ENCODE measurements around the gene PCNX2. TPM values are rescaled to one million over a fixed set of nuclear protein-coding genes. Genes with fewer than 3 reads are reported as not detected.

PCNX2 gene
- total RNA-seq, 2 donors from 2014 or later: 8.4 to 23.2 TPM

DNA sequence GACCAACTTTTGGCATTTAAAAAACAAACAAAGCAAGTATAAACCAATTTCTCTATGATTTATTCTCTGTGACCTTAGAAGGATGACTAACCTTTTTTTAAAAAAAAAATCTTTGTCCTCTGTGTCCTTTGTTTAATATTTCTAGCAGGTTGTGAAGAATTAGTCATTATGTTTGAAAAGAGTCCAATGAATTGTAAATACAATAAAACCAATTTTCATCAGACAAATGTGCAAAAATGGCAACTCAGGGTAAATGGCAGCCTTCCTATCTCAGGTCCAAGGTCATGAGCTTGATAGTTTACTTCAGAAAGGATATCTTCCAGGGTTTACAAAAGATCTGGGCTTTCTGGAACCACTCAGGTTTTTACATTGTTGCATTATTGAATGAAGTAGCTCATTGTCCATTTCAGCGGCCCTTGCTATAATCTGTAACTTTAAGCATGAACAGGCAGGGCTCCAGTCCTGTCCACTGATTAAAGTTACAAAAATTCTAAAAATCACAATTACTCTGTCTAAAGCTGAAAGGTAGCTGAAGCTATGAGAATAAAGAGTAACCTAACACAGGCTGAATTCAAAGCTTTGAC, 20.3 kb upstream of the PCNX2 start:
- WGBS: 50% methylated on average over 1 of the region's 1 CpG
- intact Hi-C loops (cut with DNase I): no loop called here
- Histone ChIP-seq H3K27ac (no peak overlapping the region), H3K4me1 (replicated peaks) (no peaks in the 10 kb centered on the region), H3K27me3 (replicated peaks; ENCODE audit: insufficient read depth) (no peaks in the 10 kb centered on the region), H3K4me3 (no peak overlapping the region), H3K9me3 (no peaks in the 10 kb centered on the region), H3K36me3 (no peaks in the 10 kb centered on the region)
- no peak for DNase-seq (ENCODE audit: low spot score)
- TF ChIP-seq, protein P1, sequence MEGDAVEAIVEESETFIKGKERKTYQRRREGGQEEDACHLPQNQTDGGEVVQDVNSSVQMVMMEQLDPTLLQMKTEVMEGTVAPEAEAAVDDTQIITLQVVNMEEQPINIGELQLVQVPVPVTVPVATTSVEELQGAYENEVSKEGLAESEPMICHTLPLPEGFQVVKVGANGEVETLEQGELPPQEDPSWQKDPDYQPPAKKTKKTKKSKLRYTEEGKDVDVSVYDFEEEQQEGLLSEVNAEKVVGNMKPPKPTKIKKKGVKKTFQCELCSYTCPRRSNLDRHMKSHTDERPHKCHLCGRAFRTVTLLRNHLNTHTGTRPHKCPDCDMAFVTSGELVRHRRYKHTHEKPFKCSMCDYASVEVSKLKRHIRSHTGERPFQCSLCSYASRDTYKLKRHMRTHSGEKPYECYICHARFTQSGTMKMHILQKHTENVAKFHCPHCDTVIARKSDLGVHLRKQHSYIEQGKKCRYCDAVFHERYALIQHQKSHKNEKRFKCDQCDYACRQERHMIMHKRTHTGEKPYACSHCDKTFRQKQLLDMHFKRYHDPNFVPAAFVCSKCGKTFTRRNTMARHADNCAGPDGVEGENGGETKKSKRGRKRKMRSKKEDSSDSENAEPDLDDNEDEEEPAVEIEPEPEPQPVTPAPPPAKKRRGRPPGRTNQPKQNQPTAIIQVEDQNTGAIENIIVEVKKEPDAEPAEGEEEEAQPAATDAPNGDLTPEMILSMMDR (IDR thresholded peaks at IDR 0.05): no peak
- TF ChIP-seq POLR2A (IDR thresholded peaks at IDR 0.05): no peak
- TF ChIP-seq POLR2AphosphoS5 (IDR thresholded peaks at IDR 0.05): no peak

DNA sequence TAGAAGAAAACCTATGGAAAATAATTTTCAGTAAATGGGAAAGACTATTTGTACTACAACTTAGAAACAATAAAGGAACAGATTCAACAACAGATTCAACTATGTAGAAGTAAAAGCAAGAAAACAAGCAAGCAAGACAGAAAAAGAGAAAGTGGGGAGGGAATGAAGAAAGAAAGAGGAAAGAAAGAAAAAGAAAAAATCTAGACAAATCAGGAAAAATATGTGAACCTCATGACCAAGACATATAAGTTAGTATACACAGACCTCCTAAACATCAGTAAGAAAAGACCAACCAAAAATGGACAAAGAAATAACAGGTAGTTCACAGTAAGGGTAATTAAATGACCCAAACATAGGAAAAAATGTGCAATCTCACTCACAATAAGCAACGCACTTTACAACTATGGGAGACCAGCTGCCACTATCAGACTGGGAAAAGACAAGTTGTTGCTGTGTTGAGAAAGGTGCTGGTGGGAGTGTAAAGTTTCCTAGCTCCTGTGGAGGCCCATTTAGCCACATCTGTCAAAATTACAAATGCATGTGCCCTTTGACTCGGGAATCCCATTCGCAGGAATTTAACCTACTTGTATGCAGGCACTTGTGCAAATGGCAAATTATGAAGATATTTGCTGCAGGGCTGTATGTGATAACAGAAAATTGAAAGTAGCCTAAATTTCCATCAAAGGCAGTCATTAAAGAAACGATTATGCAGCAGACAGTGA, 18.1 kb upstream of the PCNX2 start:
- Histone ChIP-seq H3K27ac (no peak overlapping the region), H3K36me3 (no peaks in the 10 kb centered on the region), H3K27me3 (replicated peaks; ENCODE audit: insufficient read depth) (no peaks in the 10 kb centered on the region), H3K4me1 (replicated peaks) (no peaks in the 10 kb centered on the region), H3K4me3 (no peak overlapping the region), H3K9me3 (no peaks in the 10 kb centered on the region)
- intact Hi-C loops (cut with DNase I): no loop called here
- TF ChIP-seq, protein P1 (IDR thresholded peaks at IDR 0.05): no peak
- no peak for TF ChIP-seq POLR2AphosphoS5 (IDR thresholded peaks at IDR 0.05)
- WGBS: 72% methylated on average over 4 of the region's 4 CpGs
- no peak for DNase-seq (ENCODE audit: low spot score)

DNA sequence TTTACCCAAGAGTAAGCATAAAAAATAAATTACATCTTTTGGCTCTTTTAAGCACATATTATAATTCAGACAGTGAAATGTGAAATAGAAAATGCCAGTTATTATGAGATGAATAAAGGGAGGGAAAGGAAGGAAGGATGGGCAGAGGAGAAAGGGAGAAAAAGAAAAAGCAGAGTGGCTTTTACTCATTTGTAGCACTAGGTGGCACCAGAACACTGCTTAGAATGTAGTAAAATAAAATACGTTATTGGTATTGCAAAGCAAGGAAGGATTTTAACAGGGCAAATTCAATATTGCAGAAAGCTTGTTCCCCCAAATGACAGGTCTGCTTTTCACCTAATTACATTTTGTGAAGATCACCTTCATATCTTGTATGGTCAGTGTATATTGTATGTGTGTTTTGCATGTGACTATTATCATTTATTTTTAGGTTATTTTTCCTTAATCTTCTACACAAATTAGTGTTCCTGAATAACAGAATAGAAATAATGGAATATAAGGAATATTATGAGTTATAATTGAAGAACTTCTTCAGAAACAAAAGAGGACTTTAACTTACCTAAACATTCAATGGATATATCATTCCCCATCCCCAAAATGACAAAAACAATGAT, 9.1 kb upstream of the PCNX2 start:
- 0% methylated on average over 1 of the region's 1 CpG for WGBS
- Histone ChIP-seq H3K9me3 (no peaks in the 10 kb centered on the region), H3K4me1 (replicated peaks) (no peaks in the 10 kb centered on the region), H3K4me3 (no peak overlapping the region), H3K27ac (no peak overlapping the region), H3K36me3 (no peaks in the 10 kb centered on the region), H3K27me3 (replicated peaks; ENCODE audit: insufficient read depth) (no peaks in the 10 kb centered on the region)
- no peak for DNase-seq (ENCODE audit: low spot score)
- no peak for TF ChIP-seq POLR2A (IDR thresholded peaks at IDR 0.05)
- TF ChIP-seq, protein P1 (IDR thresholded peaks at IDR 0.05): peak in 3 of 4 experiments; percentile 52 to 74 (median 68)
- intact Hi-C loops (cut with DNase I): no loop called here

DNA sequence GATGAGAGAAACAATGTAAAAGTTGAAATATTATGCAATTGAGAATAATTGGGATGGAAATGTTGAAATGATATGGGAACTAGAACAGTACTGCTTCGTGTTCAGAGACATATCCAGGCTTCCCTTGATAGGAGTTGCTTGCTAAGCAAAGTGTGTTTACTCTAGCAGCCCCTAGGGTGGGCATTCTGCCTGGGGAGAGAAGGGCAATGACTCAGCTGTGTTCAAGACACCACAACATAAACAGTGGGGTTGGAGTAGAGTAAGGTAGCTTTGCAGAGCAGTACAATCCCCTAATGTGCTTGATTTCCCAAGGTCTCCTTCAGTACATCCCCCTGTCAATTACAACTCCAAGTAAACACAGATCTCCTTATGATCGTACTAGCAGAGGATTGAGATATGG, 4.8 kb upstream of the PCNX2 start:
- intact Hi-C loops (cut with DNase I): no loop called here
- whole genome bisulfite sequencing: 82% methylated on average over 2 of the region's 2 CpGs
- DNase-seq (ENCODE audit: low spot score): no peak
- Histone ChIP-seq H3K27me3 (replicated peaks; ENCODE audit: insufficient read depth) (no peaks in the 10 kb centered on the region), H3K4me3 (no peak overlapping the region), H3K27ac (no peak overlapping the region), H3K36me3 (no peaks in the 10 kb centered on the region), H3K4me1 (replicated peaks) (no peaks in the 10 kb centered on the region), H3K9me3 (no peaks in the 10 kb centered on the region)
- TF ChIP-seq POLR2A (IDR thresholded peaks at IDR 0.05) (no peak), POLR2AphosphoS5 (IDR thresholded peaks at IDR 0.05) (no peak)
- TF ChIP-seq, protein P1 (IDR thresholded peaks at IDR 0.05): no peak

Data from prostate gland (tissue), 2 donors.